A549 (cell line): Measurements from ENCODE around the gene ZNF77.

ENCODE experiments used
- CEBPB ChIP-seq, 2 experiments: fragments of >200 bp in 1 of 2; sonication (Bioruptor Twin) in 1 of 2; formaldehyde crosslinking in 1 of 2; IDR thresholded peaks; 2 replicates each; pipeline ENCODE4 v1.6.1; 2012 to 2016
- ELK1 ChIP-seq: fragments of 150-350 bp; IDR thresholded peaks from 2 replicates; pipeline ENCODE4 v1.6.1; 2014; ENCODE audit warnings: low read depth, mild to moderate bottlenecking, low read length
- ESRRA ChIP-seq: fragments of 150-350 bp; IDR thresholded peaks from 2 replicates; pipeline ENCODE4 v1.6.1; 2014; ENCODE audit warnings: mild to moderate bottlenecking, low read length, borderline replicate concordance
- JUN ChIP-seq, 2 experiments: fragments of >200 bp; sonication (Bioruptor Twin); formaldehyde crosslinking; IDR thresholded peaks; 2 replicates in 1 of 2; 3 replicates in 1 of 2; pipeline ENCODE4 v1.6.1; 2016 to 2017
- KDM1A ChIP-seq: fragments of 200-600 bp; sonication (generic); IDR thresholded peaks from 2 replicates; pipeline ENCODE4 v1.6.1; 2016; ENCODE audit warnings: low read depth, mild to moderate bottlenecking
- MAX ChIP-seq: IDR thresholded peaks from 2 replicates; pipeline ENCODE4 v1.6.1; 2012
- MAZ ChIP-seq: fragments of 150-350 bp; IDR thresholded peaks from 2 replicates; pipeline ENCODE4 v1.6.1; 2014; ENCODE audit warnings: antibody characterized with exemption, low read depth, low read length, borderline replicate concordance
- POLR2A ChIP-seq: IDR thresholded peaks from 2 replicates; pipeline ENCODE4 v1.6.1; 2012; ENCODE audit warnings: mild to moderate bottlenecking, low read length
- RAD21 ChIP-seq, 2 experiments: fragments of >200 bp in 1 of 2; sonication (Bioruptor Twin) in 1 of 2; formaldehyde crosslinking in 1 of 2; IDR thresholded peaks in 1 of 2; conservative IDR thresholded peaks in 1 of 2; 2 replicates in 1 of 2; 3 replicates in 1 of 2; pipeline ENCODE4 v1.6.1; 2012 to 2018; ENCODE audit warnings: inconsistent platforms in 1 of 2
- RFX5 ChIP-seq: fragments of 450-650 bp; IDR thresholded peaks from 2 replicates; pipeline ENCODE4 v1.7.1; 2014; ENCODE audit warnings: antibody characterized with exemption, mild to moderate bottlenecking, moderate library complexity
- SMC3 ChIP-seq: fragments of >200 bp; sonication (Bioruptor Twin); formaldehyde crosslinking; IDR thresholded peaks from 3 replicates; pipeline ENCODE4 v1.6.1; 2018; ENCODE audit warnings: inconsistent platforms
- ZFP36 ChIP-seq: fragments of 450-650 bp; IDR thresholded peaks from 2 replicates; pipeline ENCODE4 v1.6.1; 2014; ENCODE audit warnings: borderline replicate concordance; ENCODE audit not compliant: partially characterized antibody
- TF ChIP-seq, protein P1 (sequence below): fragments of >200 bp; sonication (Bioruptor Twin); formaldehyde crosslinking; IDR thresholded peaks from 3 replicates; pipeline ENCODE4 v1.5.1; 2016
- TF ChIP-seq, protein P2 (sequence below): fragments of >200 bp; sonication (Bioruptor Twin); formaldehyde crosslinking; IDR thresholded peaks from 3 replicates; pipeline ENCODE4 v1.6.1; 2016

DNA sequence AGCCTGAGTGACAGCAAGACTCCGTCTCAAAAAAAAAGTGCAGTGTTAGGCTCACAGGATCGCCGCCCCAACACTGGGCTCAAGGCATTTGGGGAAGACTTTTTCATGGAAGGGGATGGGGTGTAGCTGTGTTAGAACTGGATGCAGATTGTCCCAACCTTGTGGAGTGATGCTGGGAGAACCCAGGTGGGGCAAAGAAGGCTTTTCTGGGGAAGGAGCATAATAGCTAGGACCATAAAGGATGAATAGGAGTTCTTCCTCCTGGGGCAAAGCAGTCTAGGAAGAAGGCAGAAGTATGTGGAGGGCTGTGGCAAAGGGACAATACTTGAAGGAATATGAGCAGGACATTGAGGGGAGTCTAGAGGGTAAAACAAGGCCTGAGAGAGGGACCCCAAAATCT lies 43.8 kb upstream of the ZNF77 start:
- TF ChIP-seq ELK1 (no peak), POLR2A (no peak), MAZ (no peak), KDM1A (no peak), MAX (no peak), SMC3 (no peak), CEBPB (IDR thresholded peaks at IDR 0.05) (no peak), ESRRA (no peak), ZFP36 (no peak), JUN (IDR thresholded peaks at IDR 0.05) (no peak), RFX5 (no peak), RAD21 (conservative IDR thresholded peaks at IDR 0.05 in 1 of 2, IDR thresholded peaks at IDR 0.05 in 1 of 2) (no peak)
- TF ChIP-seq, protein P1, sequence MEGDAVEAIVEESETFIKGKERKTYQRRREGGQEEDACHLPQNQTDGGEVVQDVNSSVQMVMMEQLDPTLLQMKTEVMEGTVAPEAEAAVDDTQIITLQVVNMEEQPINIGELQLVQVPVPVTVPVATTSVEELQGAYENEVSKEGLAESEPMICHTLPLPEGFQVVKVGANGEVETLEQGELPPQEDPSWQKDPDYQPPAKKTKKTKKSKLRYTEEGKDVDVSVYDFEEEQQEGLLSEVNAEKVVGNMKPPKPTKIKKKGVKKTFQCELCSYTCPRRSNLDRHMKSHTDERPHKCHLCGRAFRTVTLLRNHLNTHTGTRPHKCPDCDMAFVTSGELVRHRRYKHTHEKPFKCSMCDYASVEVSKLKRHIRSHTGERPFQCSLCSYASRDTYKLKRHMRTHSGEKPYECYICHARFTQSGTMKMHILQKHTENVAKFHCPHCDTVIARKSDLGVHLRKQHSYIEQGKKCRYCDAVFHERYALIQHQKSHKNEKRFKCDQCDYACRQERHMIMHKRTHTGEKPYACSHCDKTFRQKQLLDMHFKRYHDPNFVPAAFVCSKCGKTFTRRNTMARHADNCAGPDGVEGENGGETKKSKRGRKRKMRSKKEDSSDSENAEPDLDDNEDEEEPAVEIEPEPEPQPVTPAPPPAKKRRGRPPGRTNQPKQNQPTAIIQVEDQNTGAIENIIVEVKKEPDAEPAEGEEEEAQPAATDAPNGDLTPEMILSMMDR = no peak
- TF ChIP-seq, protein P2, sequence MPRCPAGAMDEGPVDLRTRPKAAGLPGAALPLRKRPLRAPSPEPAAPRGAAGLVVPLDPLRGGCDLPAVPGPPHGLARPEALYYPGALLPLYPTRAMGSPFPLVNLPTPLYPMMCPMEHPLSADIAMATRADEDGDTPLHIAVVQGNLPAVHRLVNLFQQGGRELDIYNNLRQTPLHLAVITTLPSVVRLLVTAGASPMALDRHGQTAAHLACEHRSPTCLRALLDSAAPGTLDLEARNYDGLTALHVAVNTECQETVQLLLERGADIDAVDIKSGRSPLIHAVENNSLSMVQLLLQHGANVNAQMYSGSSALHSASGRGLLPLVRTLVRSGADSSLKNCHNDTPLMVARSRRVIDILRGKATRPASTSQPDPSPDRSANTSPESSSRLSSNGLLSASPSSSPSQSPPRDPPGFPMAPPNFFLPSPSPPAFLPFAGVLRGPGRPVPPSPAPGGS = no peak
